HCT116 (cell line): ENCODE measurements around the gene LGR6. TPM values are rescaled to one million over a fixed set of nuclear protein-coding genes. Genes with fewer than 3 reads are reported as not detected.

Experiments used
- ATAC-seq: fragments of 200-7000 bp; cut with Tn5 transposase; 2 replicates; pipeline ENCODE4 v1.9.1; 2020; ENCODE audit warnings: mild to moderate bottlenecking, moderate library complexity
- BruUV-seq: library from RNA; stranded (reverse); fragments of 400-500 nt; replicated peaks from 2 replicates; lab custom pipeline; 2021; lab: Mats Ljungman, UMichigan
- CTCF ChIA-PET: fragments of 300-600 bp; sonication (Branson Sonifier 250); formaldehyde crosslinking; loops from one replicate; lab custom pipeline; 2021; ENCODE audit warnings: antibody characterized with exemption; lab: Charles Lee
- POLR2A ChIA-PET: fragments of 300-600, 350-600 bp; sonication (Branson Sonifier 250); formaldehyde crosslinking; loops from one replicate; lab custom pipeline; 2021; ENCODE audit warnings: antibody characterized with exemption; lab: Charles Lee
- RAD21 ChIA-PET, 2 experiments: fragments of 300-600 bp; sonication (Branson Sonifier 250); formaldehyde crosslinking; loops; one replicate each; lab custom pipeline; 2023; ENCODE audit warnings: low total read pairs in 2 of 2; ENCODE audit not compliant: uncharacterized antibody in 2 of 2, unreplicated experiment in 2 of 2, low non-redundant PET in 1 of 2; lab: Charles Lee
- DNase-seq: peaks from one replicate; pipeline ENCODE4 v3.0.0-alpha.2; 2010; ENCODE audit warnings: low read depth, low spot score
- H2AFZ ChIP-seq: fragments of 200-600 bp; shearing (Covaris generic), sonication (generic); 2 replicates; pipeline ENCODE4 v1.6.1; 2017; ENCODE audit warnings: low read depth, mixed run types, mixed read lengths, antibody characterized with exemption, low read length; ENCODE audit not compliant: poor library complexity, severe bottlenecking
- H3K27ac ChIP-seq: 2 replicates; pipeline ENCODE4 v1.5.1; 2012; ENCODE audit warnings: low read depth, low read length
- H3K27me3 ChIP-seq: fragments of 200-600 bp; sonication (generic); 2 replicates; pipeline ENCODE4 v1.6.1; 2016; ENCODE audit warnings: mixed run types, low read length, mixed read lengths; ENCODE audit not compliant: insufficient read depth
- H3K36me3 ChIP-seq, 2 experiments: fragments of 200-500 bp in 1 of 2; fragments of 200-600 bp in 1 of 2; sonication (Bioruptor generic) in 1 of 2; sonication (generic) in 1 of 2; 2 replicates each; pipeline versions ENCODE4 v1.5.1 to v1.6.1; 2014 to 2016; ENCODE audit warnings: low read length in 2 of 2, inconsistent platforms in 1 of 2, mixed read lengths in 1 of 2, mixed run types in 1 of 2; ENCODE audit not compliant: insufficient read depth in 2 of 2, control insufficient read depth in 1 of 2
- H3K4me1 ChIP-seq, 2 experiments: fragments of 200-600 bp in 1 of 2; sonication (generic) in 1 of 2; 2 replicates each; pipeline versions ENCODE4 v1.5.1 to v1.6.1; 2012 to 2017; ENCODE audit warnings: low read length in 2 of 2, inconsistent platforms in 1 of 2, mild to moderate bottlenecking in 1 of 2, mixed read lengths in 1 of 2, mixed run types in 1 of 2, moderate library complexity in 1 of 2; ENCODE audit not compliant: insufficient read depth in 2 of 2, control insufficient read depth in 1 of 2
- H3K4me2 ChIP-seq: fragments of 200-600 bp; sonication (generic); 2 replicates; pipeline ENCODE4 v1.6.1; 2017; ENCODE audit warnings: mixed run types, low read length, mixed read lengths
- H3K4me3 ChIP-seq, 2 experiments: fragments of 200-600 bp in 1 of 2; sonication (generic) in 1 of 2; replicated peaks in 1 of 2; 2 replicates each; pipeline ENCODE4 v1.5.1; 2011 to 2016; ENCODE audit warnings: low read length in 2 of 2, control low read depth in 1 of 2, low read depth in 1 of 2, mild to moderate bottlenecking in 1 of 2, mixed read lengths in 1 of 2, mixed run types in 1 of 2
- H3K79me2 ChIP-seq: fragments of 200-600 bp; sonication (generic); 2 replicates; pipeline ENCODE4 v1.6.1; 2017; ENCODE audit warnings: mild to moderate bottlenecking, mixed run types, low read length, moderate library complexity, mixed read lengths; ENCODE audit not compliant: insufficient read depth
- H3K9ac ChIP-seq: fragments of 200-600 bp; sonication (generic); 2 replicates; pipeline ENCODE4 v1.6.1; 2016; ENCODE audit warnings: low read length, mixed read lengths
- H3K9me2 ChIP-seq: fragments of 200-600 bp; sonication (generic), shearing (Covaris generic); 2 replicates; pipeline ENCODE4 v1.6.1; 2017; ENCODE audit warnings: mixed run types, mild to moderate bottlenecking, moderate library complexity; ENCODE audit not compliant: insufficient read depth
- H3K9me3 ChIP-seq, 2 experiments: fragments of 200-500 bp in 1 of 2; fragments of 200-600 bp in 1 of 2; sonication (Bioruptor generic) in 1 of 2; sonication (generic) in 1 of 2; 2 replicates each; pipeline ENCODE4 v1.6.1; 2014 to 2017; ENCODE audit warnings: low read length in 2 of 2, mixed read lengths in 2 of 2, inconsistent platforms in 1 of 2, low read depth in 1 of 2, mild to moderate bottlenecking in 1 of 2, mixed run types in 1 of 2, moderate library complexity in 1 of 2; ENCODE audit not compliant: control insufficient read depth in 1 of 2, insufficient read depth in 1 of 2
- H4K20me1 ChIP-seq: fragments of 200-600 bp; sonication (generic), shearing (Covaris generic); 2 replicates; pipeline ENCODE4 v1.6.1; 2017; ENCODE audit warnings: mixed run types, mild to moderate bottlenecking, moderate library complexity; ENCODE audit not compliant: insufficient read depth
- ATF3 ChIP-seq: IDR thresholded peaks from 2 replicates; pipeline ENCODE4 v1.6.1; 2012
- CEBPB ChIP-seq: IDR thresholded peaks from 2 replicates; pipeline ENCODE4 v1.6.1; 2012; ENCODE audit warnings: low read depth
- ELF1 ChIP-seq: IDR thresholded peaks from 2 replicates; pipeline ENCODE4 v1.6.1; 2012; ENCODE audit warnings: low read depth, borderline replicate concordance
- EZH2 ChIP-seq: fragments of 200-600 bp; sonication (generic); IDR thresholded peaks from 2 replicates; pipeline ENCODE4 v1.6.1; 2017; ENCODE audit warnings: antibody characterized with exemption, mixed run types
- POLR2A ChIP-seq: IDR thresholded peaks from 2 replicates; pipeline ENCODE4 v1.7.0; 2011; ENCODE audit warnings: borderline replicate concordance; ENCODE audit not compliant: insufficient read depth, insufficient read length; ENCODE audit errors: extremely low read depth
- SIN3A ChIP-seq: IDR thresholded peaks from 2 replicates; pipeline ENCODE4 v1.6.1; 2012; ENCODE audit warnings: low read depth
- SRF ChIP-seq: IDR thresholded peaks from 2 replicates; pipeline ENCODE4 v1.6.1; 2012; ENCODE audit warnings: low read depth
- TCF7L2 ChIP-seq: IDR thresholded peaks from 2 replicates; pipeline ENCODE4 v1.7.0; 2011; ENCODE audit warnings: borderline replicate concordance, inconsistent platforms; ENCODE audit not compliant: insufficient read depth, insufficient read length; ENCODE audit errors: extremely low read depth
- ZFX ChIP-seq: fragments of 450-650 bp; IDR thresholded peaks from 2 replicates; pipeline ENCODE4 v1.6.1; 2017
- ZNF274 ChIP-seq: fragments of 200-500 bp; sonication (Bioruptor generic); IDR thresholded peaks from 2 replicates; pipeline ENCODE4 v1.6.1; 2014; ENCODE audit warnings: mild to moderate bottlenecking, low read depth, low read length, inconsistent platforms
- intact Hi-C: fragments of 100-400 bp; cut with micrococcal nuclease; formaldehyde crosslinking; loops from 2 replicates; pipeline ENCODE4 v1.10.0; 2022
- total RNA-seq: library from RNA; stranded (reverse); gene quantifications from one replicate; pipeline ENCODE4 v1.2.1, GENCODE V29; 2021; ENCODE audit not compliant: unreplicated experiment
- TF ChIP-seq, protein P1 (sequence below): IDR thresholded peaks from 2 replicates; pipeline ENCODE4 v1.6.1; 2012

The LGR6 gene
- total RNA-seq, 1 experiment from 2014 or later: 0.20 TPM

- RAD21 ChIA-PET: no interaction called here
- Histone ChIP-seq H3K27me3 (peaks cover 17% of the 10 kb centered on the region; the same call in 1 of the 2 replicates), H4K20me1 (no peaks in the 10 kb centered on the region), H3K36me3 (no peaks in the 10 kb centered on the region), H3K79me2 (no peaks in the 10 kb centered on the region), H3K4me2 (no peak overlapping the region), H3K9me3 (no peaks in the 10 kb centered on the region), H3K4me3 (no peak overlapping the region), H3K4me1 (no peaks in the 10 kb centered on the region), H3K9ac (no peak overlapping the region), H2AFZ (no peak overlapping the region), H3K27ac (no peak overlapping the region), H3K9me2 (no peaks in the 10 kb centered on the region)
- ATAC-seq (no peak), DNase-seq (no peak)
- CTCF ChIA-PET: interaction anchor here (1.3 to 1.8 kb wide), 2 partner anchors 119 to 123 kb away, joined by 6 read pairs; partner anchors contain the start of gene LGR6
- intact Hi-C loops: no loop called here
- no peak for TF ChIP-seq ZFX
- TF ChIP-seq, protein P1, sequence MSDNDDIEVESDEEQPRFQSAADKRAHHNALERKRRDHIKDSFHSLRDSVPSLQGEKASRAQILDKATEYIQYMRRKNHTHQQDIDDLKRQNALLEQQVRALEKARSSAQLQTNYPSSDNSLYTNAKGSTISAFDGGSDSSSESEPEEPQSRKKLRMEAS: no peak
- TF ChIP-seq SIN3A: no peak
- no peak for TF ChIP-seq ELF1
- TF ChIP-seq TCF7L2: no peak
- no peak for TF ChIP-seq POLR2A
- no peak for TF ChIP-seq ATF3
- no peak for TF ChIP-seq SRF
- TF ChIP-seq EZH2: no peak
- TF ChIP-seq ZNF274: no peak
- TF ChIP-seq CEBPB: no peak
- POLR2A ChIA-PET: no interaction called here
- BruUV-seq: no TSS peak
These were observed 118.5 kb downstream of the LGR6 start for GRCh38 chr1:202311875-202312635.
